Left lung (tissue), 10 donors: ENCODE results near the gene MAP7D3. TPM values are rescaled to one million over a fixed set of nuclear protein-coding genes. Genes with fewer than 3 reads are reported as not detected.

ENCODE experiments used
- ATAC-seq: fragments of 200-7000 bp; cut with Tn5 transposase; one replicate; pipeline ENCODE4 v1.9.1; 2020; ENCODE audit warnings: moderate library complexity
- DNase-seq, 4 donors: peaks; one replicate each; pipeline ENCODE4 v3.0.0-alpha.2; 2013 to 2020
- H3K27ac ChIP-seq, 2 donors: fragments of 200-600 bp; sonication (generic) in 1 of 2; one replicate each; pipeline versions ENCODE4 v1.5.0 to v1.8.0; 2020 to 2021
- H3K27me3 ChIP-seq, 2 donors: fragments of 200-600 bp; sonication (generic) in 1 of 2; one replicate each; pipeline versions ENCODE4 v1.5.0 to v1.8.0; 2020 to 2021
- H3K36me3 ChIP-seq, 2 donors: fragments of 200-600 bp; sonication (generic) in 1 of 2; one replicate each; pipeline versions ENCODE4 v1.5.0 to v1.8.0; 2020 to 2021
- H3K4me1 ChIP-seq, 2 donors: fragments of 200-600 bp; one replicate each; pipeline ENCODE4 v1.8.0; 2021
- H3K4me3 ChIP-seq, 2 donors: fragments of 200-600 bp; sonication (generic) in 1 of 2; one replicate each; pipeline versions ENCODE4 v1.5.0 to v1.8.0; 2020 to 2021; ENCODE audit warnings: mild to moderate bottlenecking in 1 of 2
- H3K9me3 ChIP-seq, 2 donors: fragments of 200-600 bp; sonication (generic) in 1 of 2; one replicate each; pipeline versions ENCODE4 v1.5.0 to v1.8.0; 2020 to 2021
- intact Hi-C, 2 donors: fragments of 100-400 bp; cut with DNase I; formaldehyde crosslinking; loops; one replicate each; pipeline versions ENCODE4 v1.11.2 to v1.14.2; 2022
- polyA plus RNA-seq, 6 donors: library from polyadenylated mRNA; unstranded; fragments of 120-200 nt; gene quantifications; one replicate each; pipeline ENCODE4 v1.2.1, GENCODE V29; 2013; ENCODE audit not compliant: insufficient read length in 6 of 6
- total RNA-seq, 2 donors: library from RNA; stranded (reverse); fragmentation: NEBNext Ultra II Directional; extraction: Animal tissue kit (Norgen Biotek cat#: 25700); gene quantifications; one replicate each; pipeline ENCODE4 v1.2.1, GENCODE V29; 2021
- TF ChIP-seq, protein P1 (sequence below), 2 donors: fragments of 200-600 bp; sonication (generic) in 1 of 2; IDR thresholded peaks; one replicate each; pipeline versions ENCODE4 v1.5.0 to v1.8.0; 2021; ENCODE audit warnings: antibody characterized with exemption in 2 of 2
- donor health status: DM: no; HTN: yes; CAD: no.
- donor health status: DM: no; HTN: no; CAD: no.

The MAP7D3 gene
- total and polyA plus RNA-seq, 8 donors: 7.6 to 19.7 (median 16.5) TPM

DNA sequence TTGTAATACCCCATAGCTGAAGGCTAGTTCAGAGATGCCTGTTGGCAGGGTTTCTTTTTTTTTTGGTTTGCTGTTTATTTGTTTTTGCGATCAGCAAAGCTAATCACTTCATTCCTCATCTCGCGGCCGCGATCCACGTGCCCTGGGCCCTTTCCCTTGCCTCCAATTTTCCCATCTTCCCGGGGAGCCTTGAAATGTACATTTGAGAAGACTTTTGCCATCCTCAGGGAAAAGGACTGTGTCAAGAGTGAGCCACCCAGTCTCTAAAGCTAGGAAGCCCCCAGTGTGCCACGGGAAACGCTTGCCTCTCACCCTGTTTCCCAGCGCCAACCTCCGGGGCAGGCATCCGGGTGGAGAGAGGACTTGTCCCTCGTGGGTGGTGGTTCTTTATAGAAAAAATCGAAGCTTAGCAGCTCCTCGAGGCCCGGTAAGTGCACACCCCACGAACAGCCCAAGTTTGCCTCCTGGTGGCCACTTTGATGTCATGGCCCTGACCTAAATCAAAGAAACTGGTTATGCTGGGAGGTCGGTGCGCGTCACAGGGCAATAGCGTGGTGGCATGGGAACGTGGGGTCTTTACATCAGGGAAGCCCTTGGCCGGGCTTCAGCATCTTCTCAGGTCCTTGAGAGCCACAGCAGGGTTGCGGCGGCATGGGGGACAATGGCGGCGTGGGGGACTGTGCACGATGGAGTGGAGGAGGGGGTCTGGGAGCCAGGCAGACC, 42.0 kb downstream of the MAP7D3 start:
- intact Hi-C loops: no loop called here
- no peak overlapping the region for H3K27ac ChIP-seq
- H3K36me3 ChIP-seq: no peaks in the 10 kb centered on the region
- peak; percentile 67 for ATAC-seq
- H3K4me3 ChIP-seq: no peak overlapping the region
- no peaks in the 10 kb centered on the region for H3K9me3 ChIP-seq
- peaks cover 4 to 10% of the 10 kb centered on the region in 2 donors for H3K4me1 ChIP-seq
- TF ChIP-seq, protein P1, sequence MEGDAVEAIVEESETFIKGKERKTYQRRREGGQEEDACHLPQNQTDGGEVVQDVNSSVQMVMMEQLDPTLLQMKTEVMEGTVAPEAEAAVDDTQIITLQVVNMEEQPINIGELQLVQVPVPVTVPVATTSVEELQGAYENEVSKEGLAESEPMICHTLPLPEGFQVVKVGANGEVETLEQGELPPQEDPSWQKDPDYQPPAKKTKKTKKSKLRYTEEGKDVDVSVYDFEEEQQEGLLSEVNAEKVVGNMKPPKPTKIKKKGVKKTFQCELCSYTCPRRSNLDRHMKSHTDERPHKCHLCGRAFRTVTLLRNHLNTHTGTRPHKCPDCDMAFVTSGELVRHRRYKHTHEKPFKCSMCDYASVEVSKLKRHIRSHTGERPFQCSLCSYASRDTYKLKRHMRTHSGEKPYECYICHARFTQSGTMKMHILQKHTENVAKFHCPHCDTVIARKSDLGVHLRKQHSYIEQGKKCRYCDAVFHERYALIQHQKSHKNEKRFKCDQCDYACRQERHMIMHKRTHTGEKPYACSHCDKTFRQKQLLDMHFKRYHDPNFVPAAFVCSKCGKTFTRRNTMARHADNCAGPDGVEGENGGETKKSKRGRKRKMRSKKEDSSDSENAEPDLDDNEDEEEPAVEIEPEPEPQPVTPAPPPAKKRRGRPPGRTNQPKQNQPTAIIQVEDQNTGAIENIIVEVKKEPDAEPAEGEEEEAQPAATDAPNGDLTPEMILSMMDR (IDR thresholded peaks at IDR 0.05): peak; percentile 42 to 53
- no peaks in the 10 kb centered on the region for H3K27me3 ChIP-seq
- DNase-seq: peak in 1 of 4 donors; percentile 44

DNA sequence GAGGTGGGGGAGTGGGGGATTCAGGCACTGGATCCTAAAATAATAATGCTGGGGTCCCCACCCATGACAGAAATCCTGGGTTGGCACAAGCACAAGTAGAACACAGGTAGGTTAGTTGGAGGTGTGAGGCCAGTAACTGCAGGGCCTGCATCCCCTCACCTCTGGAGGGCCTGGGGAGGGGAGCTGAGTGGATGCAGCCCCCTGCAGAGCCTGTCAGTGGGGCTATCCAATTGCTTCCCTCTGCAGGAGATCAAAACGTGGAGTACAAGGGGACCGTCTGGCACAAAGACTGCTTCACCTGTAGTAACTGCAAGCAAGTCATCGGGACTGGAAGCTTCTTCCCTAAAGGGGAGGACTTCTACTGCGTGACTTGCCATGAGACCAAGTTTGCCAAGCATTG, 43.7 kb downstream of the MAP7D3 start:
- DNase-seq (no peak), ATAC-seq (no peak)
- intact Hi-C loops: no loop called here
- Histone ChIP-seq H3K4me1 (peaks cover 5 to 14% of the 10 kb centered on the region in 2 donors), H3K27me3 (no peaks in the 10 kb centered on the region), H3K4me3 (no peak overlapping the region), H3K27ac (no peak overlapping the region), H3K9me3 (no peaks in the 10 kb centered on the region), H3K36me3 (no peaks in the 10 kb centered on the region)
- TF ChIP-seq, protein P1 (IDR thresholded peaks at IDR 0.05): no peak

DNA sequence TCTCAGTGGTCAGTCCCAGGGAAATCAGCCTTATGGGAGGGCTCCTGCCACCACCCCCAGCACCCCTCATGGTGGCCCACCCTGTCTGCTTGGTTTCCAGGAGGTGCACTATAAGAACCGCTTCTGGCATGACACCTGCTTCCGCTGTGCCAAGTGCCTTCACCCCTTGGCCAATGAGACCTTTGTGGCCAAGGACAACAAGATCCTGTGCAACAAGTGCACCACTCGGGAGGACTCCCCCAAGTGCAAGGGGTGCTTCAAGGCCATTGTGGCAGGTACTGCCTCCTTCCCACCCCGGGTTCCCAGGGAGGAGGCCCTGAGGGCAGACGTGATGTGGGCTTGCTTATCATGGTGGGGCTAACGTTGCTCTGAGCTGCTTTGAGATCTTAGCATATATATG, 44.3 kb downstream of the MAP7D3 start:
- H3K27me3 ChIP-seq: no peaks in the 10 kb centered on the region
- intact Hi-C loops: no loop called here
- no peak for ATAC-seq
- peaks cover 5 to 14% of the 10 kb centered on the region in 2 donors for H3K4me1 ChIP-seq
- H3K36me3 ChIP-seq: no peaks in the 10 kb centered on the region
- H3K27ac ChIP-seq: no peak overlapping the region
- DNase-seq: no peak
- TF ChIP-seq, protein P1 (IDR thresholded peaks at IDR 0.05): no peak
- no peak overlapping the region for H3K4me3 ChIP-seq
- no peaks in the 10 kb centered on the region for H3K9me3 ChIP-seq

DNA sequence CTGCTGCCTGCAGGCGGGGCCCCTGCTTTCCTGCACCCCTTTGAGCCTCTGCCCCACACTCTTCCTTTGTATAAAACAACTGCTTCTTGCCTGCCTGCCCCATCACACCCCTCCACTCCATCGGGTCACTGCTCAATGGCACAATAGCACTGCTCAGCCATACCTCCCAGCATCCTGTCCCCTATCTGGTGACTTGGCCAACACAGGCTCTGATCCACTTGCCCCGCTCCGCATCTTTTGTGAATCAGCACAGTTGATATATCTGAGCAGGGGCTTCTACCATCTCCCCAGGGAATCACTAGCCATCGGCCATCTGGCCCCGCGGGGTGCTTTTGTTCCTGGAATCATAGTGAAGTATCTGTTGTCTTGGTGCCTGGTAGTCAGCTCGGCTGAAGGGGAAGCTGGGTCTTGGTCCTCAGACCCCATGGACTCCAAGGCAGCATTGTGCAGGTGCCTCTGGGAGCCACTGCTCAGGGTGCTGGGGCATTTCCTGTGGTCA, 45.3 kb downstream of the MAP7D3 start:
- Histone ChIP-seq H3K27ac (peak overlapping the region in 1 of 2 donors; percentile 70), H3K4me1 (peaks cover 9 to 14% of the 10 kb centered on the region in 2 donors), H3K36me3 (no peaks in the 10 kb centered on the region), H3K9me3 (no peaks in the 10 kb centered on the region), H3K27me3 (no peaks in the 10 kb centered on the region), H3K4me3 (no peak overlapping the region)
- no peak for DNase-seq
- ATAC-seq: no peak
- intact Hi-C loops: no loop called here
- TF ChIP-seq, protein P1 (IDR thresholded peaks at IDR 0.05): no peak

DNA sequence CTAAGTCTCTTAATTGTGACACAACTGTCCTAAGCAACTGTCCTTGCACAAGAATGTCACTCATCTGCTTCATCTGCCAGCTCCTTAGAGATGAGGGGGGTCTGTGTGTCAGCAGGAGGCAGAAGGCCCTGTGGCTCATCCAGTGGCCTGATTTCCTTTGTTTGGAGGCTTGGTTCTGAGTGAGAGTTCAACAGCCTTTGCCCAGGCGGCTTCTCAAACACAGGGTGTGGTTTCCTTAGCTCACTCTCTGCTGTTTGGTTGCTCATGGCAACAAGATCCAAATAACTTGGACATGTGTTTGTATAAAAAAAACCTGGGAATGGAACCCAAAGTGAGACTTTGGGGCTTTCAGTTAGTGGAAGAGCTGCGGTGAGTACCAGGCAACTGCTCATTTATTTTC, 46.6 kb downstream of the MAP7D3 start:
- Histone ChIP-seq H3K27me3 (no peaks in the 10 kb centered on the region), H3K27ac (peak overlapping the region; percentile 39 to 70), H3K9me3 (no peaks in the 10 kb centered on the region), H3K4me1 (peaks cover 7 to 10% of the 10 kb centered on the region in 2 donors), H3K4me3 (no peak overlapping the region), H3K36me3 (no peaks in the 10 kb centered on the region)
- ATAC-seq (peak; percentile 71), DNase-seq (peak in 2 of 4 donors; percentile 51 to 52)
- TF ChIP-seq, protein P1 (IDR thresholded peaks at IDR 0.05): no peak
- intact Hi-C loops: no loop called here
